HG02885 (cell line): ENCODE results near the gene GPR132.

Experiments
- ATAC-seq: cut with Tn5 transposase; IDR thresholded peaks from one replicate; pipeline ENCODE4 v1.9.1; 2021; ENCODE audit warnings: mild to moderate bottlenecking; ENCODE audit not compliant: unreplicated experiment, poor library complexity

The GPR132 gene

GRCh38 chr14:105023791-105024480 is 41.3 kb downstream of the GPR132 start:
- no peak for ATAC-seq

GRCh38 chr14:105023144-105023543 is 42.1 kb downstream of the GPR132 start:
- no peak for ATAC-seq

DNA sequence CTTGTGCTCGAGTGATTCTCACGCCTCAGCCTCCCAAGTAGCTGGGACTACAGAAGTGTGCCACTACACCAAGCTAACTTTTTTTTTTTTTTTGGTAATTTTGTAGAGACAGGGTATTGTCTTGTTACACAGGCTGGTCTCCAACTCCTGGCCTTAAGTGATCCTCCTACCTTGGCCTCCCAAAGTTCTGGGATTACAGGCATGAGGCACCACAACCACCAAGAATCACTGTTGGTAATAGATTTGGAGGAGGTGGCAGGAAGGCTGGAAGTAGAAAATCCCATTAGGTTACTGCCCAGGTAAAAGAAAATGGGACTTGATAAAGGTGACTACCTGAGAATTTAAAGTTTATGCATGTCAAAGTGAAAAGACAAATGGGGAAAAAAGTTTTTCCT is 43.0 kb downstream of the GPR132 start:
- no peak for ATAC-seq

- no peak for ATAC-seq
Measured at GRCh38 chr14:105021656-105022275, 43.5 kb downstream of the GPR132 start.

GRCh38 chr14:105020815-105021655 is 44.2 kb downstream of the GPR132 start, which contains the start of gene CDCA4:
CDCA4 (minus strand) TSS chr14:105021083; CDS start chr14:105011929, 9,154 bp downstream.
- ATAC-seq, result peak; percentile 80

DNA sequence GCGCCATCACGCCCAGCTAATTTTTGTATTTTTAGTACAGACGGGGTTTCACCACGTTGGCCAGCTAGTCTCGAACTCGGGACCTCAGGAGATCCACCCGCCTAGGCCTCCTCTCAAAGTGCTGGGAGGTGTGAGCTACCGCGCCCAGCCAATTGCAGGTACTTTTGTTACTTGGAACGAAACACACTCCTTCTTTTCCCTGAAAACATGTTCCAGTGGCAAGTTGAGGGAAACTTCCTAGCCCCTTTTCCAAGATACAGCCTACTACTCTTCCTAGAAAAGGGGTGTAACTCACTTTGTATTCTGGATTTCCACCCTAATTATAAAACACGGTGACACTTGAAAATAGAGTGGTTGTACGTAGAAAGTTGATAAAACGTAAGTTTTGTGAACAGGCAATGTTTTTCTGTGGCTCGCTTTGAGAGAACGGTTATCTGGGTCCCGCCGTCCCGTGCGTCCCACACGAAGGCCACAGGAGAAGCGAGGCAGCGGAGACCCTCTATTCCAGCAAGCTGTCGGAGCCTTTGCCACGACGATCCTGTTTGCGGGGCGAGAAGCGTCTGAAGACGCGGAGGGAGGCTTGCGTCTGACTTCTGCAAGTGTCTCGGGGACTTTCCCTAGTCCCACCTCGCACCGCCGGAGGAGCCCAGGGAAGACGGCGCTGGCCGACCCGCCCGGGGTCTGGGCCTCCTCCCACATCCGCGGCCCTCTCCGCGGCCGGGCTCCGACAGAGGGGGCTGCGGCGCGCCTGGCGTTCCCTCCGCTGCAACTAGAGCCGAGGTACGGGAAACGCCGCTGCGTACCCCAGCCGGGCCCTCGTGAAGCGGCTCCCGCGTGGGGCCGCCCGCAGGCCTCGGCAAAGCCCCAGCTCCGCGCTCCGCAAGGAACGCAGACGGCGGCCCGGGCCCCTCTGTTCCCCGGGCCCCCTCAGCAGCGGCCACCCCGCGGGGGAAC is 45.1 kb downstream of the GPR132 start:
- peak; percentile 21 for ATAC-seq

GRCh38 chr14:105018414-105018813 is 46.8 kb downstream of the GPR132 start:
- no peak for ATAC-seq

DNA sequence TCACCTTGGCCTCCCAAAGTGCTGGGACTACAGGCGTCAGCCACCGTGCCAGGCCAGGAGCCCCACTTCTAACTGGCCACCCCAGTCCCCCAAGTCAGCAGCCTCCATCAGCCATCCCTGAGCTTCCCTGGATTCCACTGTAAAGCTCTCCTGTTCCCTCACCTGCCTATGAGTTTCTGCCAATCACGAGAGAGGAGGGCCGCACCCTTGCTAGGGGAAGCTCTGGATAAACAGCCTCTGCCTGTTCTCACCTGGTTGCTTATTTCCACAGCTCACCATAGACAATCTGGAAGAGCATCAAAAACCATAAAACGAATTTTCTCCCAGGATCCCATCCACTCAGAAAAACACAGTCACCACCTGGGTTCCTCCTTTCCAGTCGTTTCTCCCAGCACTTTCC is 49.3 kb downstream of the GPR132 start:
- no peak for ATAC-seq

- ATAC-seq, result no peak
Measured at GRCh38 chr14:105015242-105015641, 50.0 kb downstream of the GPR132 start.

DNA sequence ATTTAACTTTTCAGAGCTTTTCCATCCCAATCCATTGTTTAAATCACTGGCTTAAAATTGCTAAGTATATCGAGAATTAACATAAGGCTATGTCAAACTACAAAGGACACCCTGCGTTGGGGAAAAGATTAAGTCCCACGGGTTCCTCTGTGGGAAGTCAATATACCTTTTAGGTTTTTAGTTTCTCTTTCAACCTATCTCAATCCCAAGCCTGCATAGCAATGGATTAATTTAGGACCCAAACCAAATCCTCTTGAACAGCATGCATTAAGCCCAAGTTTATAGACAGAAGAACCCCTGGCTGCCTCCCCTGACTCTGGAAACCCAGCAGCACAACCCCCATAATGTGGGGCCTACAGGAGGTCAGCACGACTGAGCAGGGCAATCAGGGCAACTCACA is 50.6 kb downstream of the GPR132 start:
- ATAC-seq, result no peak

DNA sequence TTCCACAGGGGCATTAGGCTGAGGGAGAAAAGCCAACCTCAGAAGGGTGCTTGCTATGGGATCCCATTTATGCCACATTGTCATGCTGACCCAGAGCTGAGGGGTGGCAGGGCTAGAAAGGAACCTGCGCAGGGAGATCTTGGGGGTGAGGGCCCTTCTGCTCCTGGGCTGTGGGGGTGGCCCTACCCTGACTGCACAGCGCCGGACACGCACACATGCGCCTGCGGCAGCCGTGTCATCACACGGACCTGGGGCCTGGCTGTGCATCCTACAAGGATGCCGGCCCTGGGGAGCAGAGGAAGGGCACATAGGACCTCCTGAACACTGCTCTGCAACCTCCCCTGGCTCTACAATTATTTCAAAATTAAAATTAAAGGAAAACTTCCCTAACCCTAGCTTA is 51.2 kb downstream of the GPR132 start:
- ATAC-seq, result no peak

DNA sequence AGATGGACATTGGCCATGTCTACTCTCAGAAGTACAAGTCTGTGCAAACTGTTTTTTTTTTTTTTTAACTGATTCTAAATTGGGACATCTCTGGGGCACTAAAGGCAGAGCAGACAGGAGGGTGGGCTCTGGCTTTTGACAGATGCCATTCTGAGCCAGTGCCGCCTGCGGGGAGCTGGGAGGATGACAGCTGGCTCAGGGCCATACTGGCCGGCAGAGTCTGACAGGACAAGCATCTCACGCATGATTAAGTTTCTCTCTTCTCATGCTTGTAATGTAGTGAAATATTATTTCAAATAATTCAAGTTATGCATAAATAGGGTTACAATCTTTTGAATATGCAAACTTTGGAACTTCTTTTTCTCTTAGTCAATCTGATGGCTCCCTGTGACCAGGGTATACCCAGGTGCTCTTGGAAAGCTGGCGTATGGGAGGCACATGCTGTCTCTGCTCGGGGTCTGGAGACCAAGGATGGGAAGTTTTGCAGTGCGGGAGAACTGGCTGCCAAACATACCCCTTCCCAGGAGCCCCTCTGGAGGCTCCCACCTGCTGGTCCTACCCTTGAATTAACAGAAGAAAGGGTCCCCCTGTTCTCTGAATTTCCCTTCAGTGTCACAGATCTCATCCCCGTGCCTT is 52.0 kb downstream of the GPR132 start:
- ATAC-seq, result no peak

- ATAC-seq, result no peak
Measured at GRCh38 chr14:105012171-105012985, 52.9 kb downstream of the GPR132 start.

DNA sequence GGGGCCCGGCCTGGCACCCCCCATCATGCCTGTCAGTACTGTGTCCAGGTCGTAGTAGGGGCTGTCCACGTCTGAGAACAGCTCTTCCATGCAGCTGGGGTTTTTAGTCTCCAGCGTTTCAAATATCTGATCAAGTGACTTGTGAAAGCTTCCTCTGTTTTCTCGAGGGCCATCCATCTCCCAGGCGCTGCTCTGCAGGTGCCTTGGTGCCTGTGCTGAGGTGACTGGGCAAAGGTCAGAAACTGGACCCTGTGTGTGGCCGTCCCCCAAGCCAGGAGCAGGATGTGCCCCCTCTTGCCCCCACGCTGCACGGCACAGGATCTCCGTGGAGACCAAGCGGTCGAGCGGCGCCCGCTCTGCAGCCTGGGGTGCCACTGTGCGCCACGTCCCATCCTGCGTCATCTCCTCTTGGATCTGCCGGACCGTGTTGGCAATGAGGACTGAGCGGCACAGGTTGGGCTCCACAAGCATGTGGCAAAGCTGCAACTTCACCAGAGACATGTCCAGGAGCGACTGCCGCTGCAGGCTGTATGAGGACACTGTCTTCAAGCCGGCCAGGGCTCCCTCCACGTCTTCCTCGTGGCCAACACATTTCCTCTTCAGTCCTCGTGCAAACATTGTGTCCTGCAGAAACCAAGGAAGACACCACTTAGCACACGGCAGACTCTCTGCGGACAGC is 53.8 kb downstream of the GPR132 start:
- ATAC-seq, result no peak

GRCh38 chr14:105010891-105011291 is 54.3 kb downstream of the GPR132 start:
- no peak for ATAC-seq

- no peak for ATAC-seq
Measured at GRCh38 chr14:105010106-105010505, 55.1 kb downstream of the GPR132 start.

DNA sequence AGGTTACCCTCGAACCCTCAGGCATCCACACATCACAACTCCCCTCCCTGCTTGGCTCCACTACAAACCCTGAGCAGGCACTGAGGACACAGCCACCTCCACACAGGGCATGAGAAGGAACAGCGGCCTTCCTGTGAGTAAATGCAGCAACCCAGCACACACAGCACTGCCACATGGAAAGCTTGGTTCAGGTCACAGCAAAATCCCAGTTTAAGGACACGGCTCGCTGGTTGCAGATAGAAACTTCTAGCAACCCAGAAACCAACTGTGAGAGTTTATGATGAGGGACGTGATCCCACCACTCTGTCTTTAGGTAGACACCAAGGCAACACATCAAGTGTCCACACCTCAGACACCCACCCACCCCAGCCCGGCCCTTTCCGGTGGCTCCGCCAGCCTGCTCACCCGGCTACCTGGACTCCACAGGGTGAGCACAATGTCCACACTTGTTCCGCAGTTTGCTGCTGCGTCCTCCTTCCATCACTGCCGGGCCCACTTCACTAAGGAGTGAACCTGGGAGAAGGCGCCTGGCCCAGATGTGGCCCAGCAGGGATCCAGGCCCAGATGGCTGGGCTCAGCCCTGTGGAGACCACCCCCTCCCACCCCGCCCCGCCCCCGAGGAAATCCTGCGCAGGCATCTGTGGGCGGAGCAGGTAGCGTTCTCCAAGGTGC is 57.5 kb downstream of the GPR132 start:
- ATAC-seq, result no peak
